Astrocyte of the spinal cord (primary cell): Measurements from ENCODE around the gene PRM2.

ENCODE experiments used
- DNase-seq: peaks from one replicate; pipeline ENCODE4 v3.0.0; 2011; ENCODE audit warnings: low read depth, low spot score
- H3K4me3 ChIP-seq: 2 replicates; pipeline ENCODE4 v1.5.1; 2011; ENCODE audit warnings: low read depth, mild to moderate bottlenecking, low read length, moderate library complexity
- CTCF ChIP-seq: IDR thresholded peaks from 2 replicates; pipeline ENCODE4 v1.5.1; 2012; ENCODE audit warnings: low read depth, mild to moderate bottlenecking, low read length, inconsistent platforms
- in situ Hi-C: cut with HindIII; loops from 2 replicates; pipeline ENCODE4 v1.10.0; 2017; ENCODE audit warnings: low sequenced_read_pairs

The PRM2 gene

GRCh38 chr16:11276896-11277593 is 765 bp upstream of the PRM2 start:
- in situ Hi-C loops, result no loop called here
- H3K4me3 ChIP-seq, result no peak overlapping the region
- no peak for TF ChIP-seq CTCF
- DNase-seq, result no peak

GRCh38 chr16:11274964-11275363 is 1.3 kb downstream of the PRM2 start:
- no peak for DNase-seq
- in situ Hi-C loops, result no loop called here
- TF ChIP-seq CTCF, result no peak
- no peak overlapping the region for H3K4me3 ChIP-seq

GRCh38 chr16:11273721-11274324 is 2.5 kb downstream of the PRM2 start:
- no peak overlapping the region for H3K4me3 ChIP-seq
- in situ Hi-C loops, result no loop called here
- no peak for TF ChIP-seq CTCF
- no peak for DNase-seq

- in situ Hi-C loops, result no loop called here
- DNase-seq, result no peak
- no peak within 1 kb of the TSS for H3K4me3 ChIP-seq
- no peak for TF ChIP-seq CTCF
Measured at GRCh38 chr16:11272921-11273720, 3.2 kb downstream of the PRM2 start, which contains the start of gene PRM3. Gene PRM3, minus strand, starts transcription at chr16:11273629. Its CDS starts 34 bp downstream, at chr16:11273595.

GRCh38 chr16:11272484-11272883 is 3.8 kb downstream of the PRM2 start:
- H3K4me3 ChIP-seq, result no peak overlapping the region
- in situ Hi-C loops, result no loop called here
- no peak for DNase-seq
- no peak for TF ChIP-seq CTCF

GRCh38 chr16:11271610-11272009 is 4.7 kb downstream of the PRM2 start:
- in situ Hi-C loops, result no loop called here
- no peak for TF ChIP-seq CTCF
- H3K4me3 ChIP-seq, result no peak overlapping the region
- DNase-seq, result no peak
